Ectodermal cell (in vitro differentiated cells): ENCODE results near the gene DSC2.

ENCODE experiments used
- H3K27ac ChIP-seq: 2 replicates; pipeline ENCODE4 v1.7.0; 2013; ENCODE audit warnings: mild to moderate bottlenecking, low read depth, low read length; ENCODE audit not compliant: insufficient read depth, poor library complexity, severe bottlenecking
- H3K27me3 ChIP-seq: 2 replicates; pipeline ENCODE4 v1.7.0; 2013; ENCODE audit warnings: mild to moderate bottlenecking, low read length; ENCODE audit not compliant: insufficient read depth, control insufficient read depth, poor library complexity, severe bottlenecking
- H3K36me3 ChIP-seq: one replicate; pipeline ENCODE4 v1.7.0; 2013; ENCODE audit warnings: low read length; ENCODE audit not compliant: control insufficient read depth, insufficient read depth
- H3K4me1 ChIP-seq: one replicate; pipeline ENCODE4 v1.7.0; 2013; ENCODE audit warnings: low read length; ENCODE audit not compliant: control insufficient read depth, insufficient read depth
- H3K4me3 ChIP-seq: 2 replicates; pipeline ENCODE4 v1.7.0; 2013; ENCODE audit warnings: low read depth, low read length, control low read depth; ENCODE audit not compliant: insufficient read depth
- H3K9me3 ChIP-seq: 2 replicates; pipeline ENCODE4 v1.7.0; 2013; ENCODE audit warnings: mild to moderate bottlenecking, low read length, moderate library complexity; ENCODE audit not compliant: control insufficient read depth
- WGBS, 2 experiments: methylation state at CpG; one replicate each; pipeline ENCODE4 v1.1.7; 2013; ENCODE audit warnings: missing lambda C conversion rate in 2 of 2; 5-methylcytosine and 5-hydroxymethylcytosine counted together

The DSC2 gene

DNA sequence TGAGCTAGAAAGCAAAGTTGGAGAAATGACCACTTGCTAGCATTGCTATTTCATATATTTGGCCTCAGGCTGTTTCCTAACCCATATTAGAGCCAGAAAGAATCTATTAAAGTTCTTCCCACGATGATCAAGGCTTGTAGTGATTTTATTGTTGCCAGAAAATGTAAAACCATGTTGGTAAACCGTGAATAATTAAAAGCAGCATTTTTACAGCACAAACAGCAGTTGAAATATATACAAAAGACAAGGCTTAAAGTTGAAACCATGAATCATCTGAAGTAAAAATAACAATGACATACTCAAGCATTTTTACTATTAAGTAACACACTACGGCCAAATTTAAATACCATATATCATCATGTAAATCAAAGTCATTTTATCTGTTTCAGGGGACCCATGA lies 32.0 kb downstream of the DSC2 start:
- Histone ChIP-seq H3K36me3 (peaks cover 2% of the 10 kb centered on the region), H3K4me3 (no peak overlapping the region), H3K27me3 (no peaks in the 10 kb centered on the region), H3K9me3 (no peaks in the 10 kb centered on the region), H3K27ac (no peak overlapping the region), H3K4me1 (no peaks in the 10 kb centered on the region)
- 96 to 100% methylated on average over 3 of the region's 3 CpGs for WGBS, 2 experiments

DNA sequence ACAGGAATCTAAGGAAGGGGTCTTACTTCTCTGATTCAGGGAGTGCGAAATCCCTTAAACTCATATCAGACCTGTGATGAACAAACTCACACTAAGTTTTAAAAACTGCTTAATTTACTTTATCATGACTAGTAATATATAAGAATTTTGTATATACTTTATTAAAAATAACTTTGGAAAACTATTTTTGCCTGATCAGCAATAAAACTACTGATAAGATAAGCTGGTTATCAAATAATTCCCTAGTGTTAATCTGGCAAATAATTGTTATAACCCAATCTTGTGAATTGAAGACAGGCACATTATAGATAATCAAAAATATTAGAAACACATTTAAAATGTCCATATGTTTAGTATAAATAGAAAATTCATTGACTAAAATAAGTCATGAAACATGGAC lies 36.0 kb downstream of the DSC2 start:
- H3K27ac ChIP-seq = no peak overlapping the region
- H3K27me3 ChIP-seq = no peaks in the 10 kb centered on the region
- no peaks in the 10 kb centered on the region for H3K9me3 ChIP-seq
- no peak overlapping the region for H3K4me3 ChIP-seq
- WGBS, 2 experiments = 100% methylated on average over 1 of the region's 1 CpG; no CpG with 5 or more reads in 1 of the 2 experiments
- no peaks in the 10 kb centered on the region for H3K36me3 ChIP-seq
- no peaks in the 10 kb centered on the region for H3K4me1 ChIP-seq

DNA sequence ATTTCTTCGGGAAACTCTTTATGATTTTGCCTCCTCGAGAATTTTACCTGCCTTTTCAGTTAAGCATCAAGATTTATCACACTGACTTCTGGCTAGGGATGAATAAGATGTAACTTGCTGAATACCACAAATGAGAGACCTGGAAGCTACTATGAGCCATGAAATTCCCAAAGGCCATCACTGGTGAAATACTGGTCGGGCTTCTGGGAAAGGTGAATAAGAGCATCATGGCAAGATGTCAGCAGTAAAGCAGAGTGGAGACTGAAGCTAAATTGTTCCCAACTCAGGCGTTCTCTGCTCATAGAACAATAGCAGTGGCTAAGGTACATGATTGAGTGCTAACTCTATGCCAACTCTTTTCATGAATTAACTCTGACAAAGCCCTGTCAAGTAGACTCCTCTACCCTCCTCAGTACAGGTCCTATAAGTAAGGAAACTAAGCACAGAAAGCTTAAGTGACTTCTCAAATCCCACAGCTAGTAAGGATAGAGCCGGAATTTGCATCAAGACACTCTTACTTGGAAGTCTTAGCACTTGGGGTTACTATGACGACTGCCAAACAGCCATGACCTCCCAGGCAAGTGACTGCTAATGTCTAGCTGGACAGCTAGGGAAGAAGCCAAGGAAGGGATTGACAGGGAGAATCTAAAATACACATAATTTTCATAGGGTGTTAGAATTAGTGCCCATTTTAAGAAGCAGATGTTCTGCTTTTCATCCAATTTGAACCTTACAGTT lies 37.0 kb downstream of the DSC2 start:
- Histone ChIP-seq H3K27ac (no peak overlapping the region), H3K27me3 (no peaks in the 10 kb centered on the region), H3K36me3 (no peaks in the 10 kb centered on the region), H3K9me3 (no peaks in the 10 kb centered on the region), H3K4me3 (no peak overlapping the region), H3K4me1 (no peaks in the 10 kb centered on the region)
- WGBS, 2 experiments = 82 to 88% methylated on average over 6 of the region's 6 CpGs

DNA sequence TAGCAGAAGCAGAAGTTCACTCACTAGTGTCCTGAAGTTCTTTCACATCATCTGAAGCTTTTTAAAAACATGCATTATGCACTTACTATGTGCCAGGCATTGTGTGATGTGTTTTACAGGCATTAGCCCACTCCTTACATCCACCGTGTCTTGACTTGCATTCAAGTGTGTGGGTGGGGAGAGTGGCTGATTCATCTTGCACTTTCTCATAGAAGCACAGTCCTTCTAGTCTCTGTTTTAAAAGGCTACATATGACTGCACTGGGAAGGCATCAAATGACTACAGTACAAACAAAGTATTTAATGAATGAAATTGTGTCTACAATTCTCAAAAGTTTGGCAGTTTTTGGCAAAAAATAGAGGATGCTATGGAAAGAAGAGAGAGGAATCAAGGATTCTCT lies 38.1 kb downstream of the DSC2 start:
- Histone ChIP-seq H3K9me3 (no peaks in the 10 kb centered on the region), H3K27me3 (no peaks in the 10 kb centered on the region), H3K36me3 (no peaks in the 10 kb centered on the region)

GRCh38 chr18:31061945-31062344 lies 40.3 kb downstream of the DSC2 start:
- Histone ChIP-seq H3K27ac (no peak overlapping the region), H3K9me3 (no peaks in the 10 kb centered on the region), H3K36me3 (no peaks in the 10 kb centered on the region)

More for the DNA sequence above, 38.1 kb downstream of the DSC2 start:
- no peaks in the 10 kb centered on the region for H3K4me1 ChIP-seq
- no peak overlapping the region for H3K27ac ChIP-seq
- H3K4me3 ChIP-seq = no peak overlapping the region
- 95% methylated on average over 1 of the region's 1 CpG; no CpG with 5 or more reads in 1 of the 2 experiments for WGBS, 2 experiments

DNA sequence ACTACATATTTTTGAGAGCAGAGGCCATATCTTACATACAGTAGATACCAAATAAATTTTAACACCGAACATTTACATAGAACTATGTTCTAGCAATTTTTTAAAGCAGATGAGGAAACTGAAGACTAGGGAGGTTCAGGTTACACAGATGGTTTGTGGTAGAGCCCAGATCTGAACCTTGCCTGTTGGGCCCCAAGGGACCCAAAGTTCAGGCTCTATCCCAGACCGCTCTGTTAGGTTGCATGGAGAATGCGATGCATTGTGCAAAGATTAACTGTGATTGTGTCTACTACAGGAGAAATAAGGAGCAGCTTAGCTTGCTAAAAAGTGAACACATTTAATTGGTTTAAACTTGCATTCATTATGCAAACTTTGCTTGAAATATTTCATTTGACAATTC lies 43.3 kb downstream of the DSC2 start:
- no peaks in the 10 kb centered on the region for H3K36me3 ChIP-seq
- no peaks in the 10 kb centered on the region for H3K4me1 ChIP-seq
- H3K4me3 ChIP-seq = no peak overlapping the region
- no peak overlapping the region for H3K27ac ChIP-seq
- 90 to 92% methylated on average over 3 of the region's 3 CpGs for WGBS, 2 experiments
- H3K9me3 ChIP-seq = no peaks in the 10 kb centered on the region
- no peaks in the 10 kb centered on the region for H3K27me3 ChIP-seq

More at GRCh38 chr18:31061945-31062344, 40.3 kb downstream of the DSC2 start:
- Histone ChIP-seq H3K27me3 (no peaks in the 10 kb centered on the region), H3K4me1 (no peaks in the 10 kb centered on the region), H3K4me3 (no peak overlapping the region)
- 65 to 68% methylated on average over 4 of the region's 4 CpGs for WGBS, 2 experiments

DNA sequence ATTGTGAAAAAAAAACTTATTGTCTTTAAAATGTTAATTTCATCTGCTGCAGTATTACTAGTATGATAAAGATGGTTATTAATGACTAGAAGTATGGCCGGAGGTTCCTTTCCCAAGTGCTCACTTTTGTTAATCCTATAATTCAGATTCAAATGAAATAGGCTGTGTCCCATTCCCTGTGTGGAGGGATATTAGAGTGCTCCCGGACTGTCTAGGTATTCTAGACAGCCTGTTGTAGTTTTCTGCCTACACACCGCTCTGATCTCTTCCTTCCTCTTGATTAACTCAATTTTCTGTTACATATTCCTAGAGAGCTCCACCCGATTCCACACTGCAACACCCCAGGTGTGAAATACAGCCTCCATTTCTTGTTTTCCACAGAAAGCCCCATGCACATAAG lies 44.3 kb downstream of the DSC2 start:
- Histone ChIP-seq H3K27ac (no peak overlapping the region), H3K9me3 (no peaks in the 10 kb centered on the region), H3K4me3 (no peak overlapping the region), H3K4me1 (no peaks in the 10 kb centered on the region), H3K36me3 (no peaks in the 10 kb centered on the region), H3K27me3 (no peaks in the 10 kb centered on the region)
- 94 to 95% methylated on average over 4 of the region's 4 CpGs for WGBS, 2 experiments

GRCh38 chr18:31057051-31057450 lies 45.2 kb downstream of the DSC2 start:
- H3K36me3 ChIP-seq = no peaks in the 10 kb centered on the region
- H3K27ac ChIP-seq = no peak overlapping the region
- no peak overlapping the region for H3K4me3 ChIP-seq
- no peaks in the 10 kb centered on the region for H3K4me1 ChIP-seq
- no peaks in the 10 kb centered on the region for H3K27me3 ChIP-seq
- 100% methylated on average over 2 of the region's 5 CpGs for WGBS, 2 experiments
- H3K9me3 ChIP-seq = no peaks in the 10 kb centered on the region

- Histone ChIP-seq H3K27ac (no peak overlapping the region), H3K36me3 (no peaks in the 10 kb centered on the region), H3K4me3 (no peak overlapping the region), H3K27me3 (no peaks in the 10 kb centered on the region), H3K9me3 (no peaks in the 10 kb centered on the region), H3K4me1 (no peaks in the 10 kb centered on the region)
- WGBS, 2 experiments = 61 to 80% methylated on average over 2 of the region's 2 CpGs
Measured at GRCh38 chr18:31056296-31056695, 45.9 kb downstream of the DSC2 start.

DNA sequence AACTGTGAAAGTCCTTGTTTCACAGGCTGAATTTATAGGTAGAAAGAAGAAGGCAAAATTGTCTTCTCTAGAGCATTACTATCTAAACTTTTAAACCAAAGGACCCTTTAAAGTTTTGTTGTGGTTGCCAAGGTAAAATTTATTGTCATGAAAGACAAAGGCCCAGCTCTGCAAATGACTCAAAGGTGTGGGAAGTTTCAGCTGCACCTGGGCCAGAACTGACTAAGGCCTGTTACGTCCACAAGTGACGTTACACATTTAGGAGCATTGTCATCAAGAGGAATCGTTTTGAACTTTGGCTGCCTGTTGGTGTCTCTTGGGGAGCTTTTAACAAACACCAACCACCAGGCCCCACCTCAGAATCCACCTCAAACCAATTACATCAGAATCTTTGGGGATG lies 51.6 kb downstream of the DSC2 start:
- Histone ChIP-seq H3K27ac (no peak overlapping the region), H3K27me3 (no peaks in the 10 kb centered on the region), H3K36me3 (no peaks in the 10 kb centered on the region), H3K4me3 (no peak overlapping the region), H3K9me3 (no peaks in the 10 kb centered on the region), H3K4me1 (no peaks in the 10 kb centered on the region)
- WGBS, 2 experiments = 82 to 90% methylated on average over 3 of the region's 3 CpGs
